ENCODE results near the gene MED8.
A peak's percentile ranks its signal among the peaks of the same experiment; 100 is the strongest.

MED8 gene

GRCh38 chr1:43389326-43390313, at the start of gene MED8, which contains the start of gene SZT2:
TSS of gene MED8 (minus strand) at chr1:43389800. CDS start at chr1:43389764, 36 bp downstream.
TSS of gene SZT2 (plus strand) at chr1:43389899. CDS start at chr1:43389969, 70 bp downstream.
- DNase-seq: peak; percentile 97

GRCh38 chr1:43438953-43439581, 49.5 kb upstream of the MED8 start:
- DNase-seq: peak; percentile 57

- DNase-seq: peak; percentile 46
Observed at GRCh38 chr1:43438576-43438952, 49.0 kb upstream of the MED8 start.

GRCh38 chr1:43438006-43438405, 48.4 kb upstream of the MED8 start:
- DNase-seq: peak; percentile 16

GRCh38 chr1:43437031-43437973, 47.7 kb upstream of the MED8 start:
- peak; percentile 50 for DNase-seq

- DNase-seq: peak; percentile 9
Observed at GRCh38 chr1:43436371-43436770, 46.8 kb upstream of the MED8 start.

GRCh38 chr1:43435146-43436145, 45.8 kb upstream of the MED8 start:
- DNase-seq: peak; percentile 42

GRCh38 chr1:43434256-43434655, 44.7 kb upstream of the MED8 start:
- DNase-seq: peak; percentile 57

- peak; percentile 58 for DNase-seq
Observed at GRCh38 chr1:43432907-43433306, 43.3 kb upstream of the MED8 start.

GRCh38 chr1:43432171-43432860, 42.7 kb upstream of the MED8 start:
- no peak for DNase-seq

GRCh38 chr1:43431676-43432075, 42.1 kb upstream of the MED8 start:
- no peak for DNase-seq

GRCh38 chr1:43430831-43431230, 41.2 kb upstream of the MED8 start:
- no peak for DNase-seq

- no peak for DNase-seq
Observed at GRCh38 chr1:43427941-43428340, 38.3 kb upstream of the MED8 start.

GRCh38 chr1:43427524-43427923, 37.9 kb upstream of the MED8 start:
- no peak for DNase-seq

GRCh38 chr1:43426221-43426620, 36.6 kb upstream of the MED8 start:
- no peak for DNase-seq

- DNase-seq: no peak
Observed at GRCh38 chr1:43425045-43425444, 35.4 kb upstream of the MED8 start.

- no peak for DNase-seq
Observed at GRCh38 chr1:43423672-43424550, 34.3 kb upstream of the MED8 start.

GRCh38 chr1:43422995-43423671, 33.5 kb upstream of the MED8 start:
- DNase-seq: no peak

Data from activated effector memory CD4-positive, alpha-beta T cell treated with anti-CD3 and anti-CD28 coated beads, Interleukin-2, amount 50 U/mL, for 16 hours (primary cell).